CD4-positive, alpha-beta T cell treated with Interleukin-4 for 1 hour (primary cell): Measurements from ENCODE around the gene EML4.
"Not testable (repeated sequence)": the region's sequence is repeated elsewhere in the genome, so short reads cannot be mapped to it uniquely, and the experiment has no call there.

Experiments used
- DNase-seq, 2 donors: peaks; one replicate each; pipeline ENCODE4 v3.0.0-alpha.2; 2020 to 2022

EML4 gene

DNA sequence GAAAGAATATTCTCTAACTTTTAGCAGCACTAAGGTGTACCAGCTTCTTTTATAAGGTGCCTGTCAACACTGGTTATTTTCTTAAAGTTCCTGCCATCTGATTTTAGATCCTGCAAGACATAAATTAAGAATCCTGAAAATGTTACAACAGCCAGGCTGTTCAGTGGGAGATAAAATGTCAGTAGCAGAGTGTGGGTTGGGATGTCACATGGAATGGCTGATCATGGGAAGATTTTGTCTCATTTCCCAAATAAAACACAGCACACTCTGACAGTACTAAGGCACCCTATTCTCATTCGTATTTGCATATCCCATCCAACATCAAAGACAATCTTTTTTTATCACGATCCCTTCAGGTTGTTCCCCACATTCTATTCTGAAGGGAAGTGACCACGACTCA, 194.3 kb downstream of the EML4 start:
- DNase-seq, result no peak

DNA sequence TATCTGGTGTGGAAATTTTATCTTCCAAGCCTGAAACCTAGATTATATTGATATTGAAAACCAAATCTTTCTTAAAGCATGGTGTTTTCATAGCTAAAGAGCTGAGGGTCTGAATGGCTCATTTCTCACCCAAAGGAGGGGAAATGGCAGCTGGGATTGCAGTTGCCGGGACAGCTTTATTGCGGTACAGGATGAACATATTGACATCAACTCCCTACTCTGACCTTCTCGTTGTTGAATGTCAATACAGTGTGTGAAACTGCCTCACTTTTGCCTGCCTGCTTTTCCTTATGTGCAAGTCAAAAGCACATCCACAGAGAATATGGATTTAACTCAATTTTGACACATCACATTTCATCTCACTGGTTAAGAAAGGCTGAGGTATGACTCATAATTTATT, 195.5 kb downstream of the EML4 start:
- DNase-seq, result no peak

DNA sequence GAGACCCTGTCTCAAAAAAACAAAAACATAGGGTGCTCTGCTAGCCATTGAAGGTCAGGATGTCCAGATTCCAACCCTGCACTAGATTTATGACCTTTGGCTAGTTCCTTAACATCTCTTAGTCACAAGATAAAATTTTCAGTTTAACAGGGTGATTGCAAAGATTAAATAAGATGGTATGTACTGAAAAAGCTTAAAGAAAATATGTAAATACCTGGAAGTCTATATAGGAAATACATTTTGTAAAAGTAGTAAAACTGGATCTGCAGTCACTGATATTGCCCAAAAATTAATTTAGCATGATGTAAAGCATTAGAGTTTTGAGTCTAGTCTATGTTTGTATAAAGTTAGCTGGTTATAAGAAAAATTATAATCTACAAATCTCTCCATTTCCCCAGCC, 197.3 kb downstream of the EML4 start:
- no peak for DNase-seq

- DNase-seq, result no peak
These were observed 198.7 kb downstream of the EML4 start for GRCh38 chr2:42367835-42368234.

DNA sequence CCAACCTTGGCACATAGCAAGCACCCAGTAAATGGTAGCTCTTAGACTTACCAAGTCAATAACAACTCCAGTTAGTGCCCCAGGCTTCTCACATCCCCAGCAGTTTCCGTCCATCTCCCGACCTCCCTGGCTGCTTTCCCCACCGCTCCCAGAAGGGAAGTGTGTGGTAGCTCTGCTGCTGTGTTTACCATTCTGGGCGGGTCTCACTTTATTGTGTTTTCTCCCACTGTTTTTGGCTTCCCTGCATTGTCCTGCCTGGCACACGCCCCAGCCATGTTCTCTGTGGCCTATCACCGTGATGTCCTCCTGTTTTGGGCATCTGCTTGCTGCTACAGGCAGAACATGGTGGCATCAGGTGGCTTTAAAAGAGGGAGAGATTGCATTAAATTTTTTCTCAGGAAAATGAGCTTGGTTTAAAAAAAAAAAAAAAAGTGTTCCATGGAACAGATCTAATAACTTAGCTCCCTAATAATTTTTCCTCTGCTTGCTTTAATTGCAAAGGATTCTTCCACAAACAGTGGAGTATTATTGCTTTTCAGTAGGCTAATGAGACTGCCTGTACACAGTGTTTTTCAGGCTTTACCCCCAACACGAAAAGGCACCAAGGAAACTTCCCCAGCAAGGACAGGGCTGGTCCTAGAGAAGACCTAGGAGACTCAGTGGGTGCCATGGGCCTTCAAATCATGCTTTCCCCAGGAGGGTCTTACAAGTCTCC, 199.8 kb downstream of the EML4 start:
- DNase-seq, result no peak

- no peak for DNase-seq
These were observed 200.5 kb downstream of the EML4 start for GRCh38 chr2:42369532-42370229.

DNA sequence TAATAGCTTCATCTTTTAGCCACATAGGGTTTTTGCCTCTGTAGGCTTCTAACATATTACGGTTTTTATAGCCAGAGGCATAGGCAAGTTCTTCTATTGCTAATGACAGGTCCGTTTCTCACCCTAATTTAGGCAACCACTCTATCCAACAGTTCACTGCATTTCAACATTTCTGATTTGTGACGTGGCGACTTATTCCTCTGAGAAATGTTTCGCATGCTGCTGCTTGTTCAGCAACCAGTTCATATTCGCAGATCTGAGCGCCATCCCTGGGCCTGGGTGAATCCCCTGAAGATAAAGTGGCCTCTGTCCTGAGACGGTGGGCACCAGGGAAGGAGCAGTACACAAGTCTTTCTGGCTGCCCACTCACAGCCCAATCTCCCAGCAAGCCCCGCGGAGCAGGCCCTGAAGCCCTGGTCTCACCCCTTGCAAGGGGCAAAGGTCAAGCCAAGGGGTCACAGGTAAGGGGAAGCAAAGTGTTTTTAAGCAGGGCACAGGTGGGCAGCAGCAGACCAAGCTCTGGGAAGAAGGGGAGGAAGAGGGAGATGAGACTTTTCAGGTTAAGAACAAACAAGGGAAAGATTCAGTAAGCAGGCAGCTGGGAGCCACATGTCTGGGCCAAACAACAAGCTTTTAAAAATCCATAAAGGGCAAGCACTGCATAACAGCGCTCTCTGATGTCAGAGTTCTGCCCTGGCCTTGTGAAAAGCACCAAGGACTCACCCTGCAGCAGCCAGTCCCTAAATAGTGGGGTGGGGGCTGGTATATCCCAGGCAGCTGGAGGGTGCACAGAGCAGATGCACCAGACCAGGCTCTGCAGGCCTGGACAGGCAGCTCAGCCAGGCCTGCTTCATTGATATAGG, 202.7 kb downstream of the EML4 start:
- no peak for DNase-seq

GRCh38 chr2:42372474-42373200, 203.5 kb downstream of the EML4 start:
- DNase-seq, result no peak

DNA sequence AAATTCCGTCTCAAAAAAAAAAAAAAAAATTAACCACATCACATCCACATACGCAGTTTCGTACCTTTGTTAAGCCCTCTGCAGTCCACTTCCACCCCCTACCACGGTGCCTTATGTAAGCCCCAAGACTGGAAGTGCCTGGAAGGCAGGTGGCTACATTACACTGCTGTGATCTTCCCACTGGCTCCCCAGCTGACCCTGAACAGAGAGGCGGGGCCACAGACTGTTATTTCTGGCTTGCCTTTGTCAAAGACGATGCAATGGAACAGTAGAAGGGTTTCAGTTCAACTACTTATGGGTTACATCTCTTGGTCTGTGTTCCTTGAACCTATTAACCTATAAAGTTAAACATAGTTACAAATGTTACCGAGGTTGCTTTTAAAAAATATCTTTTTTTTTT, 207.6 kb downstream of the EML4 start:
- DNase-seq, result no peak

DNA sequence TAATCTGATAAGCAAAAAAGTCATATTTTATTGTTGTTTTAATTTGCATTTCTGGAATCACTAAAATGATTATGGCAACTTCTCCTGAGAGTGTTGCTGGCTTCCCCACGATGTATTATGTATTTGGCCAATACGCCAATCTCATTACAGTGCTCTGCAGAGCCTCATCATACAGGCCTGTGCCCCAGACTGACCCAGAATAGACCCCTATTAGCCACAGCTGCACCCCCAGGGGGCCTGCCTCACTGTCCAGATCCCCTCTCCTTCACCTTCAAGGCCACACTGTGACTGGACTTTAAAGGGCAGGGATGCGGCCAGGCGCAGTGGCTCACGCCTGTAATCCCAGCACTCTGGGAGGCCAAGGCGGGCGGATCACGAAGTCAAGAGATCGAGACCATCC, 209.3 kb downstream of the EML4 start:
- DNase-seq, result no peak

- not testable (repeated sequence) for DNase-seq
These were observed 210.9 kb downstream of the EML4 start for GRCh38 chr2:42380026-42380425.

DNA sequence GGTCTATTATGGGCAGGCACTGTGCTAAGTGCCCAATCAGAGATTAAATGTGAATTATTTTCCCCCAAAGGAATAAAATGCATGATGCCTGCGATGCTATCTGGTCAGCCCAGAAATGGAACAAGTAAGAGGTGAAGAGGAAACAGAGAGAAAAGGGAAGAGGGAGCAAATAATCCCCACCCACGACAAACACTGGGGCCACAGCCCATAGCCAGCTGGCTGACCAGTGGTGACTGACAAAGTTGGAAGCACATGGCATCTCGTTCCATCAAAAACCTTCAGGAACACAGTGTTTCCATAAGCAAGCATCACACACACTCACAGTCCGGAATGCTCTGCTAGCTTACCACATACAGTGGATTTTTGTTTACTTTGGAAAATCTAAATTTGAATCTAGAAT, 213.0 kb downstream of the EML4 start:
- no peak for DNase-seq
